PC-9 (cell line): ENCODE measurements around the gene DAZAP2. TPM values are rescaled to one million over a fixed set of nuclear protein-coding genes. Genes with fewer than 3 reads are reported as not detected.

Experiments used
- BruUV-seq: library from RNA; stranded (reverse); fragments of 400-500 nt; replicated peaks from 2 replicates; lab custom pipeline; 2021; lab: Mats Ljungman, UMichigan
- CTCF ChIA-PET: fragments of 300-600 bp; sonication (Branson Sonifier 250); formaldehyde crosslinking; loops from one replicate; lab custom pipeline; 2022; ENCODE audit warnings: antibody characterized with exemption; lab: Charles Lee
- POLR2A ChIA-PET: fragments of 300-600 bp; sonication (Branson Sonifier 250); formaldehyde crosslinking; loops from one replicate; lab custom pipeline; 2022; ENCODE audit warnings: antibody characterized with exemption; ENCODE audit not compliant: unreplicated experiment; lab: Charles Lee
- DNase-seq, 2 experiments: peaks; one replicate each; pipeline versions ENCODE4 v3.0.0 to v3.0.0-alpha.2; 2015 to 2022; ENCODE audit warnings: mixed read lengths in 1 of 2
- H2AFZ ChIP-seq: fragments of 200-600 bp; sonication (generic); 2 replicates; pipeline ENCODE4 v1.8.1; 2017; ENCODE audit warnings: antibody characterized with exemption
- H3F3A ChIP-seq: fragments of 200-600 bp; sonication (generic); 2 replicates; pipeline ENCODE4 v1.8.1; 2017; ENCODE audit warnings: antibody characterized with exemption, mild to moderate bottlenecking, low read depth; ENCODE audit not compliant: insufficient read depth
- H3K27ac ChIP-seq: fragments of 200-600 bp; sonication (generic); 2 replicates; pipeline ENCODE4 v1.6.1; 2016; ENCODE audit warnings: mixed run types
- H3K27me3 ChIP-seq: fragments of 200-600 bp; sonication (generic); 2 replicates; pipeline ENCODE4 v1.6.1; 2016; ENCODE audit warnings: low read depth, mixed run types; ENCODE audit not compliant: insufficient read depth
- H3K36me3 ChIP-seq: fragments of 200-600 bp; sonication (generic); 2 replicates; pipeline ENCODE4 v1.6.1; 2016; ENCODE audit warnings: low read depth, mixed run types
- H3K4me1 ChIP-seq: fragments of 200-600 bp; sonication (generic); replicated peaks from 2 replicates; pipeline ENCODE4 v1.6.1; 2016; ENCODE audit warnings: mixed run types; ENCODE audit not compliant: insufficient read depth
- H3K4me2 ChIP-seq: fragments of 200-600 bp; sonication (generic); 2 replicates; pipeline ENCODE4 v1.6.1; 2017; ENCODE audit warnings: mixed run types
- H3K4me3 ChIP-seq: fragments of 200-600 bp; sonication (generic); 2 replicates; pipeline ENCODE4 v1.6.1; 2016; ENCODE audit warnings: mixed run types
- H3K79me2 ChIP-seq: fragments of 200-600 bp; sonication (generic); 2 replicates; pipeline ENCODE4 v1.6.1; 2017; ENCODE audit warnings: low read depth, mixed run types
- H3K9me2 ChIP-seq: fragments of 200-600 bp; sonication (generic); 2 replicates; pipeline ENCODE4 v1.8.1; 2017; ENCODE audit warnings: mild to moderate bottlenecking; ENCODE audit not compliant: insufficient read depth
- H3K9me3 ChIP-seq: fragments of 200-600 bp; sonication (generic); 2 replicates; pipeline ENCODE4 v1.8.1; 2016; ENCODE audit warnings: low read depth; ENCODE audit not compliant: insufficient read depth
- H4K20me1 ChIP-seq: fragments of 200-600 bp; sonication (generic); 2 replicates; pipeline ENCODE4 v1.8.1; 2017; ENCODE audit not compliant: insufficient read depth
- EZH2 ChIP-seq: fragments of 200-600 bp; sonication (generic); IDR thresholded peaks from 2 replicates; pipeline ENCODE4 v1.8.0; 2017; ENCODE audit warnings: antibody characterized with exemption, low read depth
- intact Hi-C: fragments of 100-400 bp; cut with micrococcal nuclease; formaldehyde crosslinking; loops from one replicate; pipeline ENCODE4 v1.10.0; 2022; ENCODE audit not compliant: unreplicated experiment
- total RNA-seq: library from RNA; stranded (reverse); gene quantifications from 2 replicates; pipeline ENCODE4 v1.2.3, GENCODE V29; 2021
- TF ChIP-seq, protein P1 (sequence below): fragments of 200-600 bp; sonication (generic); conservative IDR thresholded peaks from 2 replicates; pipeline ENCODE4 v1.6.1; 2017; ENCODE audit warnings: mixed run types, antibody characterized with exemption, mild to moderate bottlenecking, moderate library complexity

Gene DAZAP2
- total RNA-seq, 1 experiment from 2014 or later: 154 TPM

DNA sequence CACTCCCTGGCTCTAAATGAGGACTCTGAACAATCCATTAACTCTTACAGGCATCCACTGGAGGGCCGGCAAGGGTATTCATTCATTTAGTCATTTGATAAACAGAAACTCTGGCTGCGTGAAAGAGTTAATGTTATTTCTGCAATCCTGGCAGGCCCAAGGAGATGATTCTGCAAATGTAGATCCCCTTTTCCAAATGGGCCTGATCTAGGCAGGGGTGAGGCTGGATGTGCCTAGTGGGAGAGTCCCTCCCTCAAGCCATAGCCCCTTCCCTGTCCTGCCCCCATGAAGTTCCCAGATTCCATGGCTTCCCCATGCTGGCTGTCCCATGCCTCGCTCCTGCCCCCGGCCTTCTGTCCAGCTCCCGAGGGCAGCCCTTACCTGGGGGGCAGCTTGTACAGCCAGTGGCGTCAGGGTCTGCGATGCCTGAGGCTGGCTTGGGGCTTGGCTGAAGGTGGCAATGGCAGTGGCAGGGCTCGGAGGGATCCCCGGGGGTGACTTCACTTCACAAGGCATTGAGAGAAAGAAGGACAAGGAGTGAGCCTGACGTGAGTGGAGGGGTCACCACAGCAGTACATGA lies 39.2 kb upstream of the DAZAP2 start:
- Histone ChIP-seq H3K4me1 (no peaks in the 10 kb centered on the region), H4K20me1 (no peaks in the 10 kb centered on the region), H3K36me3 (no peaks in the 10 kb centered on the region), H3K4me2 (no peak overlapping the region), H3K79me2 (no peaks in the 10 kb centered on the region), H3K9me2 (no peaks in the 10 kb centered on the region), H3K4me3 (no peak overlapping the region), H2AFZ (no peak overlapping the region), H3K9me3 (no peaks in the 10 kb centered on the region), H3K27me3 (no peaks in the 10 kb centered on the region), H3K27ac (no peak overlapping the region), H3F3A (0 out of 2 replicates have a peak, but pooled peaks cover 5% of the 10 kb centered on the region)
- intact Hi-C loops: no loop called here
- CTCF ChIA-PET: no interaction called here
- TF ChIP-seq, protein P1, sequence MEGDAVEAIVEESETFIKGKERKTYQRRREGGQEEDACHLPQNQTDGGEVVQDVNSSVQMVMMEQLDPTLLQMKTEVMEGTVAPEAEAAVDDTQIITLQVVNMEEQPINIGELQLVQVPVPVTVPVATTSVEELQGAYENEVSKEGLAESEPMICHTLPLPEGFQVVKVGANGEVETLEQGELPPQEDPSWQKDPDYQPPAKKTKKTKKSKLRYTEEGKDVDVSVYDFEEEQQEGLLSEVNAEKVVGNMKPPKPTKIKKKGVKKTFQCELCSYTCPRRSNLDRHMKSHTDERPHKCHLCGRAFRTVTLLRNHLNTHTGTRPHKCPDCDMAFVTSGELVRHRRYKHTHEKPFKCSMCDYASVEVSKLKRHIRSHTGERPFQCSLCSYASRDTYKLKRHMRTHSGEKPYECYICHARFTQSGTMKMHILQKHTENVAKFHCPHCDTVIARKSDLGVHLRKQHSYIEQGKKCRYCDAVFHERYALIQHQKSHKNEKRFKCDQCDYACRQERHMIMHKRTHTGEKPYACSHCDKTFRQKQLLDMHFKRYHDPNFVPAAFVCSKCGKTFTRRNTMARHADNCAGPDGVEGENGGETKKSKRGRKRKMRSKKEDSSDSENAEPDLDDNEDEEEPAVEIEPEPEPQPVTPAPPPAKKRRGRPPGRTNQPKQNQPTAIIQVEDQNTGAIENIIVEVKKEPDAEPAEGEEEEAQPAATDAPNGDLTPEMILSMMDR: no peak
- no peak for TF ChIP-seq EZH2
- no peak for DNase-seq
- no TSS peak for BruUV-seq
- POLR2A ChIA-PET: no interaction called here

DNA sequence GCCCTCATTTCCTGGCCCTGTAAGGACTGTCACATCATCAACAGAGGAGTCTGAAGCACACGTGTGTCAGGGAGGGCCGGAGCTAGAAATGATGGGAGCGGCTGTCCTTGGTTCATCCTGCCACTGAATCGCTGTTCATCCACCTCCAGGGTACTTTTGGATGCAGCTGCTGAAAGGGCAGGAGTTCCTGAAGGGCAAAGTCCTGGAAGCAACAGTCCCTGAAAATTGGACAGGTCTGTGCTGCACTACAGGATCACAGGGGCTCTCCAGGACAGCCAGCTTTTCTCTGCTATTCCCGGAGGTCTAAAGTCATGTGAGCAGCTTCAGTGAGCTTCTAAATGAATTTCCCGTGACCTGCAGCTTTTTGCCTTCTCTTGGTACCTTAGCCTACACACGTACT lies 38.5 kb upstream of the DAZAP2 start:
- Histone ChIP-seq H3K9me3 (no peaks in the 10 kb centered on the region), H3K79me2 (no peaks in the 10 kb centered on the region), H3K9me2 (no peaks in the 10 kb centered on the region), H3K27ac (no peak overlapping the region), H3F3A (0 out of 2 replicates have a peak, but pooled peaks cover 5% of the 10 kb centered on the region), H2AFZ (no peak overlapping the region), H4K20me1 (no peaks in the 10 kb centered on the region), H3K27me3 (no peaks in the 10 kb centered on the region), H3K4me1 (no peaks in the 10 kb centered on the region), H3K4me3 (no peak overlapping the region), H3K4me2 (no peak overlapping the region), H3K36me3 (no peaks in the 10 kb centered on the region)
- intact Hi-C loops: no loop called here
- no TSS peak for BruUV-seq
- no peak for DNase-seq
- TF ChIP-seq EZH2: no peak
- TF ChIP-seq, protein P1: no peak
- POLR2A ChIA-PET: no interaction called here
- CTCF ChIA-PET: no interaction called here

DNA sequence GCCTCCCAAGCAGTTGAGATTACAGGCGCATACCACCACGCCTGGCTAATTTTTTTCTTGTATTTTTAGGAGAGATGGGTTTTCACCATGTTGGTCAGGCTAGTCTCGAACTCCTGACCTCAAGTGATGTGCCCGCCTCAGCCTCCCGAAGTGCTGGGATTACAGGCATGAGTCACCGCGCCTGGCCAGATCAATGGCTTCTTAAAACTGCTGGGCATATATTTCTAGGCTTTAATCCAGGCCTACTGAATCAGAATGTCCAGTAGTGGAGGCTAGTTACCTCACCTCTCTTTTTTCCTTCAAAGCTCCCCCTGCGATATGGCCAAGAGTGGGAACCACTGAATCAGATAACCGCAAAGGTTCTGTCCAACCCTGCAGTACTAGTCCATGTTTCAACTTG lies 37.8 kb upstream of the DAZAP2 start:
- no TSS peak for BruUV-seq
- Histone ChIP-seq H3K27ac (no peak overlapping the region), H3K9me2 (no peaks in the 10 kb centered on the region), H3F3A (0 out of 2 replicates have a peak, but pooled peaks cover 5% of the 10 kb centered on the region), H3K4me2 (no peak overlapping the region), H3K4me1 (no peaks in the 10 kb centered on the region), H2AFZ (no peak overlapping the region), H3K36me3 (no peaks in the 10 kb centered on the region), H4K20me1 (no peaks in the 10 kb centered on the region), H3K4me3 (no peak overlapping the region), H3K79me2 (no peaks in the 10 kb centered on the region), H3K9me3 (no peaks in the 10 kb centered on the region), H3K27me3 (no peaks in the 10 kb centered on the region)
- no peak for TF ChIP-seq EZH2
- DNase-seq: no peak
- POLR2A ChIA-PET: no interaction called here
- intact Hi-C loops: no loop called here
- CTCF ChIA-PET: no interaction called here

DNA sequence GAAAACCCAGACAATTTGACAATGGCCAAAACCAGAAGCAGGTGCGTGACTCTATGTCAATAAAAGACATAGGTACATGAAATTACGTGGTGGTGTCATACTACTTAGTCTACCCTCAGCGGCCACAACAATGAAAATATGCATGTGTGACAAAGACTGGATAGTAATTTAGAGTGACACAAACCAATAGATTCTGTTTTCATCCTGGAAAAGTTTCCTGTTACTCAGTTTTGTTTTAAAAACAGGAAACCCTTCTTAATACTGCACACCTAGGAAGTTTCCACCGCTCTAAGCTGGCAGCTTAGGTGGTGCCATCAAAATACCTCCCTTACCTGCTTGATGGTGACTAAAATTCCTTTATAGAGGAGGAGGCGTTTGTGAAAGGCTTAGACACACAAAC lies 35.9 kb upstream of the DAZAP2 start:
- Histone ChIP-seq H2AFZ (no peak overlapping the region), H3K27ac (no peak overlapping the region), H3K27me3 (no peaks in the 10 kb centered on the region), H3K4me1 (no peaks in the 10 kb centered on the region), H3F3A (0 out of 2 replicates have a peak, but pooled peaks cover 5% of the 10 kb centered on the region), H3K79me2 (no peaks in the 10 kb centered on the region), H3K36me3 (no peaks in the 10 kb centered on the region), H4K20me1 (no peaks in the 10 kb centered on the region), H3K9me3 (no peaks in the 10 kb centered on the region), H3K4me3 (no peak overlapping the region), H3K9me2 (no peaks in the 10 kb centered on the region), H3K4me2 (no peak overlapping the region)
- BruUV-seq: no TSS peak
- ChIA-PET CTCF (no interaction called here), POLR2A (no interaction called here)
- intact Hi-C loops: no loop called here
- TF ChIP-seq, protein P1: no peak
- TF ChIP-seq EZH2: no peak
- DNase-seq: no peak
